ENCODE measurements around the gene ANKRD33. TPM values are rescaled to one million over a fixed set of nuclear protein-coding genes. Genes with fewer than 3 reads are reported as not detected.

ANKRD33 gene
- total and polyA plus RNA-seq, 2 experiments from 2014 or later = 0.27 to 1.7 TPM

GRCh38 chr12:51873251-51873994 lies 14.5 kb upstream of the ANKRD33 start:
- Mint-ChIP-seq H3K27ac (no peak overlapping the region), H3K4me1 (peaks cover 32% of the 10 kb centered on the region)
- no peak for DNase-seq (ENCODE audit: low spot score)

More at GRCh38 chr12:51873251-51873994, 14.5 kb upstream of the ANKRD33 start:
- H3K27me3 Mint-ChIP-seq (ENCODE audit: insufficient read depth, low read depth, poor library complexity) = peaks cover 11% of the 10 kb centered on the region
- Histone ChIP-seq H3K27me3 (ENCODE audit: insufficient read depth) (peaks cover 24% of the 10 kb centered on the region), H3F3A (replicated peaks; ENCODE audit: low read depth) (peaks cover 16% of the 10 kb centered on the region; the same call in 1 of the 2 replicates), H3K36me3 (ENCODE audit: insufficient read depth) (no peaks in the 10 kb centered on the region), H3K4me2 (no peak overlapping the region), H3K9me2 (ENCODE audit: insufficient read depth) (no peaks in the 10 kb centered on the region), H3K4me1 (ENCODE audit: insufficient read depth) (peaks cover 26% of the 10 kb centered on the region), H3K27ac (ENCODE audit: low read depth) (no peak overlapping the region), H3K79me2 (replicated peaks; ENCODE audit: insufficient read depth) (no peaks in the 10 kb centered on the region), H3K4me3 (no peak overlapping the region), H4K20me1 (replicated peaks; ENCODE audit: insufficient read depth) (no peaks in the 10 kb centered on the region), H2AFZ (no peak overlapping the region)
- no peaks in the 10 kb centered on the region for H3K9me3 Mint-ChIP-seq
- no peaks in the 10 kb centered on the region for H3K36me3 Mint-ChIP-seq (ENCODE audit: low read depth)
- TF ChIP-seq JUNB (IDR thresholded peaks at IDR 0.05; ENCODE audit: unreplicated experiment) = no peak
- no peak for TF ChIP-seq EZH2phosphoT487 (IDR thresholded peaks at IDR 0.05; ENCODE audit: unreplicated experiment)
- no peak for TF ChIP-seq ZNF331 (CRISPR knock-in tag; IDR thresholded peaks at IDR 0.05; ENCODE audit: low read depth)
- no peak for TF ChIP-seq CTCF (conservative IDR thresholded peaks at IDR 0.05; ENCODE audit: low read depth in 2 of 2)
- TF ChIP-seq ZNF462 (CRISPR knock-in tag; IDR thresholded peaks at IDR 0.05) = no peak
- TF ChIP-seq NANOG (IDR thresholded peaks at IDR 0.05; ENCODE audit: borderline replicate concordance) = no peak
- TF ChIP-seq POLR2AphosphoS5 (IDR thresholded peaks at IDR 0.05; ENCODE audit: low read depth) = no peak
- no peak for TF ChIP-seq REST (IDR thresholded peaks at IDR 0.05; ENCODE audit: unreplicated experiment)
- TF ChIP-seq EZH2 (IDR thresholded peaks at IDR 0.05; ENCODE audit: low read depth, unreplicated experiment) = no peak
- no peak for TF ChIP-seq CREB1 (CRISPR knock-in tag; IDR thresholded peaks at IDR 0.05; ENCODE audit: low read depth)
- TF ChIP-seq STAT1 (IDR thresholded peaks at IDR 0.05; ENCODE audit: unreplicated experiment) = no peak
- TF ChIP-seq ETS1 (IDR thresholded peaks at IDR 0.05) = no peak
- TF ChIP-seq ZNF114 (CRISPR knock-in tag; IDR thresholded peaks at IDR 0.05) = no peak
- H3K4me3 Mint-ChIP-seq = no peak overlapping the region
- no peak for ATAC-seq
